GM19468 (cell line): Measurements from ENCODE around the gene PHKG2.

Experiments used
- ATAC-seq: cut with Tn5 transposase; IDR thresholded peaks from one replicate; pipeline ENCODE4 v1.9.1; 2021; ENCODE audit warnings: mild to moderate bottlenecking, moderate library complexity, moderate number of reproducible peaks; ENCODE audit not compliant: unreplicated experiment; ENCODE audit errors: extremely low read depth

PHKG2 gene

DNA sequence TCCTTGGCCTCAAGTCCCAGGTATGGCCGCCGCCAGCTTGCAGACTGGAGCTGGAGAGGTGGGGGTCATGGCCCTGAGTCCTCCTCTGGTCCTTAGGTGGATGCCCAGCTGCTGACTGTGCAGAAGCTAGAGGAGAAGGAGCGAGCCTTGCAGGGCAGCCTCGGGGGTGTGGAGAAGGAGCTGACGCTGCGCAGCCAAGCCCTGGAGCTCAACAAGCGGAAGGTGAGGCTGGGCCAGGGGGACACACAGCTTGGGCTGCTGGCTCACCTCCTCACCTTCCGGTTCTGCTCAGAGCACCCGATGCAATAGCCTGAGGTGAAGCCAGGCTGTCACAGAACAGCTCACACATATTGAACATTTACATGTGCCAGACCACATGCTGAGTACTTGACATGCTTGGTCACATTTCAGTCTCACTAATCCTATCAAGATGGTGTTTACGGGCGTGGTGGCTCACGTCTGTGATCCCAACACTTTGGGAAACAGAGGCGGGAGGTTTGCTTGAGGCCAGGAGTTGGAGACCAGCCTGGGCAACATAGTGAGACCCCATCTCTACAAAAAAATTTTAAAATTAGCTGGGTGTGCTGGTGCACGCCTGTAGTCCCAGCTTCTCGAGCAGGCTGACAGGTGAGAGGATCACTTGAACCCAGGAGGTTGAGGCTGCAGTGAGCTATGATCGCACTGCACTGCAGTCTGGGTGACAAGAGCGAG, 21.3 kb downstream of the PHKG2 start:
- no peak for ATAC-seq

DNA sequence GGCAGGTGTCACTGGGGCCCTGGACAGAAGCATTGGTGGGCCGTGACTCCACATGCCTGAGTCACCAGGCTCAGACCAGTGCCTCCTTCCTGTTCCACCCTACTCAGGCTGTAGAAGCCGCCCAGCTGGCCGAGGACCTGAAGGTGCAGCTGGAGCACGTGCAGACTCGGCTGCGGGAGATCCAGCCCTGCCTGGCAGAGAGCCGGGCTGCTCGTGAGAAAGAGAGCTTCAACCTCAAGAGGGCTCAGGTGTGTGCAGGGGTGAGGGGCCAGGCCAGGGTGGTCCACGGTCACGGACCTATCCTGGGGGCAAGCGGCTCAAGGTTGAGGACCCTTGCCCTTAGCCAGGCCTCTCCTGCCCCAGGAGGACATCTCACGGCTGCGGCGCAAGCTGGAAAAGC, 23.5 kb downstream of the PHKG2 start:
- no peak for ATAC-seq

DNA sequence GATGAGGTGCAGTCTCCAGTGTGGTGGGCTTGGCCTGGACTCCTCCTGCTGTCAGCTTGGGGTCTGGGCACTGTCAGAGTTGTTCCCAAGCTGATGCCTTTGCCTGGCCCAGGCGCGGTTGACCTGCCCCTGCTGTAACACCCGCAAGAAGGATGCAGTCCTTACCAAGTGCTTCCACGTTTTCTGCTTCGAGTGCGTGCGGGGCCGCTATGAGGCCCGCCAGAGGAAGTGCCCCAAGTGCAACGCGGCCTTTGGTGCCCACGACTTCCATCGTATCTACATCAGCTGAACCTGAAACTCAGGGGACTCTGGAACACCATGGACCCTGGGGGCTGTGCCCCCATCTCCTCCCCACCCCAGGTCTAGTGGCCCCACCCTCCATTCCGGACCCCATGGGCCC, 25.6 kb downstream of the PHKG2 start:
- no peak for ATAC-seq

DNA sequence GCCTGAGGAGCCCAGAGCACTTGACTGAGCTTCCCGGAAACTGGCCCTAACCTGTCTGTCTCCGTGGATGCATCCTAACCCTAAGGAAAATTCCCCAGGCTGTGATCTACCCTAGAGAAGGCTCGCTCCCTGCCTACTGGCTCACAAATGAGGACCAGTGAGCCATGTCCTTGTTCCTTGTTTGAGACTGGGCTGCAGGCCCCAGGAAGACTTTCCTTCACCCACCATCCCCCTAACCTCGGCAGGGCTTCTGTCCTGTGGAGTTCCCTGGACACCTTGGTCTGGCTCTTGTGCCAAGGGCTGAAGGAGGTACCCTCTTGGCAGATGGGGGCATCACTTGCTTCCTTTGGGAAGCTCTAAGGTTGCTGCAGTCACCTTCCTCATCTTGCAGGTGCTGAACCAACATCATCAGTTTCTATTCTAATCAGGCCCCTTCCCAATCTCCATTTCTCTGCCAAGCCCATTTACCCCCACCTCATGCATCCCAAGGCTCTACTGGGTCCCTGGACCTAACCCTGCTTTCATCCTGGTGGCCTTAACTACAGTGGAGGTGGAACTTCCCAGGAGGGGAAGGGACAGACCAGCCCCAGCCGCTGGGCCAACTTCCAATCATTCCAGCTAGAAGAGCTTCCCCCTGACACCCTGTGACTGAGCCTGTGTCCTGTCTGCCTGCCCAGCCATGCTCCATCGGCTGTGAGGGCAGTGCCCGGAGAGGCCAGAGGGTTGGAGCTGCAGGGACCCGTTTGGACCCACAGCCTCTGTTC, 26.3 kb downstream of the PHKG2 start:
- ATAC-seq, result no peak

DNA sequence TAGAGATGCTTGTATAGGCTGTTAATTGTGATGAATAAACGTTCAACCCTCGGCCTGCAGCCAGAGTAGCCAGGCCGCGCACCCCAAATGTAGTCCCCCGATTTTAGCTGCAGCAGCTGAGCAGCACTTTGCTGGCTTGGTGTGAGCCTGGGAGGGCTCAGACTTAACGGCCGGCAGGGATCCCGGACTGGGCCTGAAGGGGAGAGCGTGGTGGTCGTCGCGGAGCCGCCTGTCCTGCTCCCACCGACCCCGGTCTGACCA, 26.8 kb downstream of the PHKG2 start:
- ATAC-seq, result no peak

DNA sequence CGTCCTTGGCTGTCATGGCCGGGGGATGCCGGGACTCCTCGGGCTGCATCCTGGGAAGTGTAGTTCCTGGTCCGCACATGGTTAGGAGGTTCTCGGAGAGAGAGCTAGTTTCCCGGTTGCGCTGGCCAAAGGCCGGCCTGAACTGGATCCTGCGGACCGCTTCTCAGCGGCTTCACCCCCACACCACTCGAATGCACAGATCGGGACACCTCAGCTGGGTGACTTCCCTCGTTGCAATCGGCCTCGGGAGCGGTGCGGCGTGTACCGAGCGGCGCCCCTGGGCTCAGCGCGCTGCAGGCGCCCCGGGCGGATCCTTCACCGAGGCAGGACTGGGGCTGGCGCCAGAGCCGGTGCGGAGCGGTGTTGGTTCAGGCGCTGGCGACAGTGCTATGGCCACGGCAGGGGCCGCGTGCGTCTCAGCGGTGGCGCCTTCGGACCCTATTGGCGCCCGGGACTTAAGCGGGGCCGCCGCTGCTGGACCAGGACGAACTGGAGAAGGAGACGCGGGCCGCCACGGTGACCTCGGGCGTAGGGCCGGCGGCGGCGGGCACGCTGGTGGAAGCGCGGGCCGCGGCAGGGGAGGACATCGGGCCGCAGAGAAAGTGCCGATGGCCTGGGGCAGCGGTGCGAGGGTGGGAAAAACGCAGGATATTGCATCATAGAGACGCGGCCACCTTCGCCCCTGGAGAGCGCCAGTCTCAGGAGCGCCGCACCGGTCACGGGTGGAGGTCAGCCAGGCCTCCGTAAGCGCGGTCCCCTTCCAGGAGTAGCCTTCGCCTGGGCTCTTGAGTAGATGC, 27.4 kb downstream of the PHKG2 start:
- ATAC-seq, result peak; percentile 34

DNA sequence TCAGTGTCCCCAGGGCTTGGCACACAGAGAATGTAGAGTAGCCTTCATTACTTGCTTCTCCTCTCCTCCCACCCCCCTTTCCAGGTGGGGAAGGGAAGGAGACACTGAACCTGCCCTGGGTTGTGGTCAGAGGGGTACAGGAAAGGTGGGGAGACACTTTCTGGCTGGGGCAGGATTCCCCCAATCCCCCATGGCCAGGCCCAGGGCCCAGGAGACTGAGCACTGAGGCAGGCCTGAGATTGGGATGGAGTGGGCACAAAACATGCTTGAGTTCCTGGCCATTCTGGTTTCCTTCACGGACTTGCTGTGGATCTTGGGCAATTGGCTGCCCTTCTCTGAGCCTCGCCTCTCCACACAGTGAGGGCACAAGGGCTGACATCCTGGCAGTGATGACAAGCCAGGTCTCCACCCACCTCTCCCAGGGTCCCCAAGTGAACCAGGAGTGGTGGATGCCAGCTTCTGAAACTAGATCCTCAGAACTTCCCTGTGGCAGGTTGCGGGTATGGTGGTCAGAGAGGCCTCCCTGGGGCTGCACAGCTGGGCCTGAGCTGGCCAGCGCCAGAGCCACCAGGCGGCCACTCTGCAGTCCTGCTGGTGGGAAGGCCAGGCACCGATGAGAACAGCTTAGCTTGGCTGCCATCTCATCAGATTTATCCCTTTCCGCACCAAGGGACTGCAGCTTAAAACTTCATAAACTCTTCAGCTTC, 29.5 kb downstream of the PHKG2 start:
- ATAC-seq, result no peak

DNA sequence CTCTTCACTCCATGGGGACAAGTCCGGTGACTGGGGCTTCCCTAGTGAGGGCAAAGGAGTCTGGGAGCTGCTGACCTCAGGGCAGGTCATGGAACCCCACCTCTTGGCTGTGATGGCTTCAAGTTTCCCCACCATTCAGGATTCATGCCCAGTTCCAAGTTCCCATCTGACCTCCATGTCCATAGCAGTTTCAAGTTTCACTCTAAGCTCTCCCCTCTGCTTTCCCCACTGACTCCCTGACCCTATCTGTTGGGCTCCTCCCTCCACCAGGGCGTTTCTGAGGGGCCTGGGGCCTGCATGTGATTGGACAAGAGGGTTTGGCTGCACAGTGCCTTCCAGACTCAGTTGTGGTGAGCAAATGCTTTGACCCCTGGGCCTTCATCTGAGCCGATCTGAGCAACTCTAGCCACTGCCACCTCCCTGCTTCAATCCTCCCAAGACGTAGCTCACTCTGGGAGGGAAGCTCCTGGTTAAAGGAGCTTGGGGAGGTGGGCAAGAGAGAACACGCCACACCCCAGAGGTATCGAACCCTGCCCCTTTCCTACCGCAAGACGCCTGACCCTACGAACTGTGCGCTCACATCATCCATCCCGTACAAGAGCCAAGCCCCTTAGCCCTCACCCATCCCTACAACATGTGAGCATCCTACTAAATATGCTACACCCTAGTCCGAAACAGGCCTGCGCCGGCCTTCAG, 30.5 kb downstream of the PHKG2 start:
- no peak for ATAC-seq

DNA sequence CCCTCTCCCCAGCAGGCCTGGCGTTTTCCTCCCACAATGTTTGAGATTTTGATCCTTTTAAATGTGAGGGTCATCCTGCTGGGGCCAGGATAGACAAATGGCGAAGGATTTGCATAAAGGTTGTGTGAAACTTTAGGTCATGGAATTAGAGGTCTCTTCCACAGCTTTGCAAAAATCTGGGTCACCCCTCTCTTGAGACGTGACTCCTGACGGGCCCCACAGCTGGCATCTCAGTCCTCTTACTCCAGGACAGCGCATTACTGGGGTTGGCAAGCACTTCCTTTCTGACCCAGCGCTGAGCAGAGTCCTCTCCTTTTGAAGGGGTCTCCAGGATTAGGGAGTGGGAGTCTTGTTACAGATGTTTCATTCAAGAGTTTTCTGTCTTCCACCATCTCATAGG, 31.4 kb downstream of the PHKG2 start:
- no peak for ATAC-seq

DNA sequence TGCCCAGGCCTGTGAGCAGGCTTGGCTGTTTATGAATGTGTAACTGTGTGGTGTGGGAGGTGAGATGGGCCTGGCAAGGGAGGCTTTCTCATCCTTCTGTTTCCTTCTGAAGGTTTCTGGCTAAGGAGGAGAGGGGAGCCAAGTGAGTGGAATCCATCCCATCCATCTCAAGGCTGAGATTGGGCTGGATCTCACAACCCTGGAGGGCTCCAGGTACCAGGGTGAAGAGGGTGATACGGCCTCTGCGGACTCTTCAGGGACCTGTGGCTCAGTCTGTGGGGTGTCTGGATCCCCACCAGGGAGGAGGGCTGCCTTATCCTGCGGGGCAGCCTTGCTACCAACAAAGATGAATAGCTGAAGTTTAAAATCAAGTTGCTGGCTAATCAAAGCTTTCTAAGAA, 31.8 kb downstream of the PHKG2 start:
- no peak for ATAC-seq

DNA sequence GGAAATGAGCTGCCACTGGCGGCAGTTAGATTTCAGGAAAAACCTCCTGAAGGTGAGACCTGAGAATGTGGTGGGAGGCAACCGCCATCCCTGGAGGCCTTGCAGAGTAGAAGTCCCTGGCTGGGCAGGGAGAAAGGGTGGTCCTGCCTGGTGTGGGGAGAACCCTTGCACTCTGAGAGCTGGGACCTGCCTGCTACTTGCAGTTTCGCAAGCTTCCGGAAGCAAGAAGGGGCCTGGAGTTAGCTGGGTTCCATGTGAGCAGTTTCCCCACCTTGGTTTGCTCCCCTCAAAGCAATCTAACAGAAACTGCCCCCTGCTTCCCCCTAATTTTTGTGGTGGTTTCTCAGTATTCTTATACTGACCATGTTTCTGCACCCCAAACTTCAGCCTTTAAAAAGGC, 32.3 kb downstream of the PHKG2 start:
- no peak for ATAC-seq

DNA sequence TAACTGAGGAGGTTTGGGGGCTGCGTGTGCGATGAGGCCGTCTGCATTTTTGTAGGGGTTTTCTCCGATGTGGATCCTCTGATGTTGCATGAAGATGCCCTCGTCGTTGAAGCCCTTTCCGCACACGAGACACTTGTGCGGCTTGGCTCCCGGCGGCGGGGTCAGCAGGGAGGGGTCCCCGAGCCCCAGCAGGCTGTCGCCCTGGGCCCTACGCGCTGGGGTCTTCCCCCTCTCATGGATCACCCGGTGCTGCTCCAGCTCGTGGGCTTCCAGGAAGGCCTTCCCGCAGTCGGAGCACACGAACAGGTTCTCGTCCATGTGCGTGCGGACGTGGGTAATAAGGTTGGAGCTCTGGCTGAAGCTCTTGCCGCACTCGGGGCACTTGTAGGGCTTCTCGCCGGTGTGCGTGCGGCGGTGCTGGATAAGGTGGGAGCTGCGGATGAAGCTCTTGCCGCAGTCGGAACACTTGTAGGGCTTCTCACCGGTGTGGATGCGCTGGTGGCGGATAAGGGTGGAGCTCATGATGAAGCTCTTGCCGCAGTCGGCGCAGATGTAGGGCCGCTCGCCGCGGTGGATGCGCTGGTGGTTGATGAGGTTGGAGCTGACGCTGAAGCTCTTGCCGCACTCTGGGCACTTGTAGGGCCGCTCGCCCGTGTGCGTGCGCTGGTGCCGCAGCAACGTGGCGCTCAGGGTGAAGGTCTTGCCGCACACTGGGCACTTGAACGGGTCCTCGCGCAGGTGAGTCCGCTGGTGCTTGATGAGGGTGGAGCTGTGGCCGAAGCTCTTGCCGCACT, 34.5 kb downstream of the PHKG2 start:
- no peak for ATAC-seq

DNA sequence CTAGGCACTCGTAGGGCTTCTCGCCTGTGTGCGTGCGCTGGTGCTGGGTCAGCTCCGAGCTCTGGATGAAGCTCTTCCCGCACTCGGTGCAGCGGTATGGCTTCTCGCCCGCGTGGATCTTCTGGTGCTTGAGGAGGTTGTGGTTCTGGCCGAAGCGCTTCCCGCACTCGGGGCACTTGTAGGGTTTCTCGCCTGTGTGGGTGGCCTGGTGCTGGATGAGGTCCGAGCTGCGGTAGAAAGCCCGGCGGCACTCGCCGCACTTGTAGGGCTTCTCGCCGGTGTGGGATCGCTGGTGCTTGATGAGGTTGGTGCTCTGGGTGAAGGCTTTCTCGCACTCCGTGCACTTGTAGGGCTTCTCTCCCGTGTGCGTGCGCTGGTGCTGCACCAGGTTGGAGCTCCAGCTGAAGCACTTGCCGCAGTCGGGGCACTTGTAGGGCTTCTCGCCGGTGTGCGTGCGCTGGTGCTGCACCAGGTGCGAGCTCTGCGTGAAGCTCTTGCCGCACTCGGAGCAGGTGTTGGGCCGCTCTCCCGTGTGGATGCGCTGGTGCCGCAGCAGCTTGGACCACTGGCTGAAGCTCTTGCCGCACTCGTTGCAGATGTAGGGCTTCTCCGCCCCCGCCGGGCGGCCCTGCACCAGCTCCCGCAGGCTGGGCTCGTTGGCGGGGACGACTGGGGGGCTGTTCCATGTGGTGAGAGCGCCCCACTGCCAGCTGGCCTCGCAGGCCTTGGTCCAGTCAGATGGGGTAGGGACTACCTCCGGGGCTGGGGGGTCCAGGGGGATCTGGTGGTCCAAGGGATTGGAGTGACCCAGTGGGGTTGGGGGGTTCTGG, 35.3 kb downstream of the PHKG2 start:
- no peak for ATAC-seq

DNA sequence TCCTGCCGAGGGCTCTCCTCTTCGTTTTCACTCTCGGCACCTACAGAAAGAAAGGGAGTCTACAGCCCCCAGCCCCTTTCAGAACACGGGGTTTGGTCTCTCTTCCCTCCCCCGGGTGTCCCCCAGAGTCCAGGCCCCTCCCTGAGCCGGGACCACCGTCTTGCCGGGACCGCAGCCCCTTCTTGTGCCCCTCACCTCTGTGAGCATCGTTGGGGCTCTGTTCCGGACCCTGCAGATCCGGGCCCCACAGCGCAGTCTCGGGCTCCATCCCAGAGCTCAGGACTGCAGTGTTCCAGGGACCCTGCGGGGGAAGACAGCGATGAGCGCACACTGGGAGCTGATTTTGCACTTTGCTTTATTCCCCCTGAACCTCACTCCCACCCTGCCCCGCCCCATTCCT, 36.0 kb downstream of the PHKG2 start:
- no peak for ATAC-seq

DNA sequence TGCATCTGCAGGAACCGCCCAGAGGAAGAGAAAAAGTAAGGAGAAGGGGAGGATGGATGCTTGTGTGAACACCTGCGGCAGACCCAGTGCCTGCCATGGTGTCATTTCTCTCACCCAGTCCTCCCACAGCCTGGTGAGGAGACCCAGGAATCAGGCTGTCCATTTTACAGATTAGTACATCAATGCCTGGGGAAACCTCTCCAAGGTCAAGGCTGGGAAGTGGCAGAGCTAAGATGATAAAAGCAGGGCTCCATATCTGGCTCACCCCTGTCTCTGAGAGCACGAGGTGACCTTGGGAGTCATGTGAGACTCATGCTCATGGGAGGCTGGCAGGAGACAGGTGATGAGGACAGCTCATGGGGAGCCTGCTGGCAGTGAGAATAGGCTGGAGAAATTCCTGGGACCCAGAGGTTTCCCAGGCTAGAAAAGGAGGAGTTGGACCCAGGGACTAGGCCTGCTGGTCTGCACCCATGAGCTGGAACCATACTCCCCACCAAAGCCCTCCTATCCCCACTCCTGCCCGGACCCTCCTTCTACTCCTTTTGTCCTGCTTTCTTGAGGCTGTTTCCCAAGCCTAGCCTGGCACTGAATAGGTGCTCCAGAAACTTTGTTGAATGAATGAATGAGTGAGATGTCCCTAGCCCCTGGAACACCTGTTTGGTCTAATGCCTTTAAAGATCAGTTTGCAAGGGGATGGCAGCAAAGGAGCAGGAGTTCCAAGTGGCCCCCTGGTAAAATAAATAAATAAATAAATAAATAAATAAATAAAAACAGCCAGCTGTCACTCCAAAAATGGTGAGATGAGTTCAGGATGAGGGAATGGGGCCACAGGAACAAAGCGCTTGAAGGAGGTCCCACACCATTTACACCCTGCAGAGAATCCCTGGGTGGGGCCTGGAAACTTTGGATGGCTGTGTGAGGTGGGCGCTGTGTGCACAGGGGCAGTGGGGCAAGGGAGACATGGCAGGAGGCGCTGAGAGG, 37.2 kb downstream of the PHKG2 start:
- ATAC-seq, result no peak

DNA sequence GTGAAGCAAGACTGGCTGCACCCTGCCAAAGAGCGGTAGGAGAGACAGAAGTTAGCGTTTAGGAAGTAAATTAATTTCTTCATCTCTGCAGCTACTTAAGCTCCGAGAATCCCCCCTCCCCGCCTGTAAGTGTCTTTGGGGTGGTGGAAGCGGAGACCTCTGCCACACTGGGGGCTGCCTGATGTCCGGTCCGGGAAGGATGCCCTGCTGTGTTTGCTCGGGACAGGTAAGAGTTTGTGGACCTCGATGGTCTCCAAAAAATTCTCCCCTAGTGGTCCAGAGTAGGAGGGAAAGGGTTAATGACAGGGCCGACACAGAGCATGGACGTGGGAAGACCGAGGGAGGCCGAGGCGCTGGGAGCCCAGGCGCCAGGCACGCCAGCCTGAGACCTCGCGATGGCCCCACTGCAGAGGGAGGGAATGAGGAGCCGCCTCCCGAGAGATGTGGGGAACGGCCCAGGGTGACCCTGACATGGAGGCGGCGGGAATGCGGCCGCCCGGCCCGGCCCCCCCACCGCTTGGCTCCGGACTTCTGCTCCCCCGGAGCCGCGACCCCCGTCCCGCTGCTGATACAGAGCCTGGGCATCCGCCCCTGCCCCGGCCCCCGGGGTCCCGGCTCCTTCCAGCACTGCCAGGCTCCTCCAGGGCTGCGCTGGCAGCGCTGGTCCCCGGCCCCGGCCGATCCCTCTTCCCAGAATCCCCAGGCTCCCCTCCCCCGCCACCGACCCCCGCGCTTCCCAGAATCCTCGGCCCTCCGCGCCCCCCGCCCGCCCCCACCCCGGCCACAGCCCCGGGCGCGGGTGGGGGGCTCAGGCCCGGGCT, 38.1 kb downstream of the PHKG2 start:
- ATAC-seq, result no peak
